Osteoblast (primary cell): ENCODE measurements around the gene PCDHB13. TPM values are rescaled to one million over a fixed set of nuclear protein-coding genes. Genes with fewer than 3 reads are reported as not detected.
"Not testable (repeated sequence)": the region's sequence is repeated elsewhere in the genome, so short reads cannot be mapped to it uniquely, and the experiment has no call there.

ENCODE experiments used
- DNase-seq: peaks from one replicate; pipeline ENCODE4 v3.0.0; 2011; ENCODE audit warnings: low spot score, mixed read lengths; ENCODE audit not compliant: insufficient read length; ENCODE audit errors: missing footprints
- H2AFZ ChIP-seq: 2 replicates; pipeline ENCODE4 v1.6.0; 2011; ENCODE audit warnings: mild to moderate bottlenecking, low read length
- H3K27ac ChIP-seq: 2 replicates; pipeline ENCODE4 v1.5.1; 2011; ENCODE audit warnings: mild to moderate bottlenecking, low read depth, low read length, moderate library complexity
- H3K27me3 ChIP-seq: 2 replicates; pipeline ENCODE4 v1.6.0; 2012; ENCODE audit warnings: mild to moderate bottlenecking, control low read depth, inconsistent platforms, low read length, moderate library complexity; ENCODE audit not compliant: insufficient read depth
- H3K36me3 ChIP-seq: 2 replicates; pipeline ENCODE4 v1.5.1; 2011; ENCODE audit warnings: mild to moderate bottlenecking, low read length, control low read depth, moderate library complexity; ENCODE audit not compliant: insufficient read depth
- H3K4me1 ChIP-seq: 2 replicates; pipeline ENCODE4 v1.5.1; 2011; ENCODE audit warnings: mild to moderate bottlenecking, low read length, control low read depth, moderate library complexity; ENCODE audit not compliant: insufficient read depth
- H3K4me2 ChIP-seq: 2 replicates; pipeline ENCODE4 v1.6.0; 2011; ENCODE audit warnings: mild to moderate bottlenecking, low read length; ENCODE audit not compliant: insufficient read depth
- H3K4me3 ChIP-seq: fragments of 200-600 bp; sonication (generic); 3 replicates; pipeline ENCODE4 v1.5.1; 2012; ENCODE audit warnings: mild to moderate bottlenecking, low read length, inconsistent platforms; ENCODE audit not compliant: insufficient read depth
- H3K79me2 ChIP-seq: 2 replicates; pipeline ENCODE4 v1.6.0; 2012; ENCODE audit warnings: mild to moderate bottlenecking, low read length, control low read depth, inconsistent platforms; ENCODE audit not compliant: insufficient read depth
- H3K9me3 ChIP-seq: 2 replicates; pipeline ENCODE4 v1.5.1; 2011; ENCODE audit warnings: low read depth, low read length, control low read depth
- H4K20me1 ChIP-seq: 2 replicates; pipeline ENCODE4 v1.6.0; 2012; ENCODE audit warnings: mild to moderate bottlenecking, low read length, control low read depth; ENCODE audit not compliant: insufficient read depth
- CTCF ChIP-seq: IDR thresholded peaks from 2 replicates; pipeline ENCODE4 v1.5.1; 2011; ENCODE audit warnings: mild to moderate bottlenecking, low read depth, low read length, moderate library complexity; ENCODE audit errors: extremely low read depth
- total RNA-seq: library from RNA; depleted of rRNA; stranded (reverse); fragments of >200 nt; gene quantifications from 2 replicates; pipeline ENCODE4 v1.2.3, GENCODE V29; 2012

The PCDHB13 gene
- total RNA-seq, 1 donor, result 2.2 TPM

GRCh38 chr5:141177577-141178191 is 36.0 kb upstream of the PCDHB13 start, which contains the start of gene PCDHB8:
TSS of gene PCDHB8 (plus strand) at chr5:141177790. CDS start at chr5:141178035, 245 bp downstream.
- DNase-seq, H3K4me1 ChIP-seq, H3K4me2 ChIP-seq, H3K9me3 ChIP-seq, H3K36me3 ChIP-seq, H3K4me3 ChIP-seq, H3K27me3 ChIP-seq, H3K79me2 ChIP-seq, H2AFZ ChIP-seq, H3K27ac ChIP-seq, H4K20me1 ChIP-seq: not testable (repeated sequence)
- TF ChIP-seq CTCF, result peak; percentile 17

GRCh38 chr5:141179371-141179770 is 34.3 kb upstream of the PCDHB13 start:
- not testable (repeated sequence) for H3K27me3 ChIP-seq, H3K9me3 ChIP-seq

GRCh38 chr5:141179876-141180275 is 33.8 kb upstream of the PCDHB13 start:
- not testable (repeated sequence) for DNase-seq, H4K20me1 ChIP-seq, H2AFZ ChIP-seq, H3K4me1 ChIP-seq, H3K36me3 ChIP-seq, H3K4me2 ChIP-seq, H3K27ac ChIP-seq, H3K79me2 ChIP-seq, H3K9me3 ChIP-seq, H3K4me3 ChIP-seq, H3K27me3 ChIP-seq

More at GRCh38 chr5:141179371-141179770, 34.3 kb upstream of the PCDHB13 start:
- H3K36me3 ChIP-seq, H2AFZ ChIP-seq, DNase-seq, H3K4me2 ChIP-seq, H3K4me3 ChIP-seq, H3K4me1 ChIP-seq, H3K79me2 ChIP-seq, H3K27ac ChIP-seq, H4K20me1 ChIP-seq: not testable (repeated sequence)

- no peak for TF ChIP-seq CTCF
- no peak overlapping the region for H3K4me2 ChIP-seq
- H3K27ac ChIP-seq, result no peak overlapping the region
- H3K36me3 ChIP-seq, result no peaks in the 10 kb centered on the region
- no peaks in the 10 kb centered on the region for H3K4me1 ChIP-seq
- H3K4me3 ChIP-seq, result no peak overlapping the region
- H2AFZ ChIP-seq, result no peak overlapping the region
- no peaks in the 10 kb centered on the region for H3K79me2 ChIP-seq
- DNase-seq, result no peak
- no peaks in the 10 kb centered on the region for H4K20me1 ChIP-seq
- no peaks in the 10 kb centered on the region for H3K9me3 ChIP-seq
- H3K27me3 ChIP-seq, result no peaks in the 10 kb centered on the region
These were observed 33.4 kb upstream of the PCDHB13 start for GRCh38 chr5:141180313-141180712.

GRCh38 chr5:141182248-141182647 is 31.5 kb upstream of the PCDHB13 start, which contains the start of gene PCDHB16:
TSS of gene PCDHB16 (plus strand) at chr5:141182387. CDS start at chr5:141182560, 173 bp downstream.
- no peaks in the 10 kb centered on the region for H3K4me1 ChIP-seq
- H3K36me3 ChIP-seq, result no peaks in the 10 kb centered on the region
- H3K27ac ChIP-seq, result no peak within 1 kb of the TSS
- H4K20me1 ChIP-seq, result no peaks in the 10 kb centered on the region
- no peaks in the 10 kb centered on the region for H3K9me3 ChIP-seq
- H3K27me3 ChIP-seq, result no peaks in the 10 kb centered on the region
- peak within 1 kb of the TSS; percentile 72 for H2AFZ ChIP-seq
- peak; percentile 71 for DNase-seq
- H3K4me3 ChIP-seq, result peak within 1 kb of the TSS; percentile 42
- no peaks in the 10 kb centered on the region for H3K79me2 ChIP-seq
- peak within 1 kb of the TSS; percentile 47 for H3K4me2 ChIP-seq
- TF ChIP-seq CTCF, result peak; percentile 52

GRCh38 chr5:141184117-141184855 is 29.4 kb upstream of the PCDHB13 start:
- not testable (repeated sequence) for DNase-seq, H4K20me1 ChIP-seq, H2AFZ ChIP-seq, H3K9me3 ChIP-seq, H3K27ac ChIP-seq, H3K4me2 ChIP-seq, H3K4me3 ChIP-seq, H3K36me3 ChIP-seq, H3K79me2 ChIP-seq, H3K4me1 ChIP-seq, H3K27me3 ChIP-seq
